ENCODE data around the gene GRB7.

Gene GRB7

GRCh38 chr17:39781031-39781860 is 43.5 kb downstream of the GRB7 start:
- H3K27ac Mint-ChIP-seq: peak overlapping the region; percentile 87
- no peaks in the 10 kb centered on the region for H3K9me3 Mint-ChIP-seq (ENCODE audit: low read depth)
- peaks cover 78% of the 10 kb centered on the region for H3K4me1 Mint-ChIP-seq (ENCODE audit: low read depth)
- H3K4me3 Mint-ChIP-seq: no peak overlapping the region
- peaks cover 29% of the 10 kb centered on the region for H3K36me3 Mint-ChIP-seq
- H3K27me3 Mint-ChIP-seq: no peaks in the 10 kb centered on the region

- H3K36me3 Mint-ChIP-seq: peaks cover 26% of the 10 kb centered on the region
- H3K27ac Mint-ChIP-seq: peak overlapping the region; percentile 84
- no peaks in the 10 kb centered on the region for H3K9me3 Mint-ChIP-seq (ENCODE audit: low read depth)
- no peaks in the 10 kb centered on the region for H3K27me3 Mint-ChIP-seq
- H3K4me3 Mint-ChIP-seq: no peak overlapping the region
- peaks cover 76% of the 10 kb centered on the region for H3K4me1 Mint-ChIP-seq (ENCODE audit: low read depth)
These were observed 44.1 kb downstream of the GRB7 start for GRCh38 chr17:39781861-39782213.

- Mint-ChIP-seq H3K9me3 (ENCODE audit: low read depth) (no peaks in the 10 kb centered on the region), H3K27ac (peak overlapping the region; percentile 84), H3K36me3 (peaks cover 31% of the 10 kb centered on the region), H3K4me3 (peak overlapping the region; percentile 40), H3K27me3 (no peaks in the 10 kb centered on the region), H3K4me1 (ENCODE audit: low read depth) (peaks cover 76% of the 10 kb centered on the region)
These were observed 44.7 kb downstream of the GRB7 start for GRCh38 chr17:39782481-39782880.

DNA sequence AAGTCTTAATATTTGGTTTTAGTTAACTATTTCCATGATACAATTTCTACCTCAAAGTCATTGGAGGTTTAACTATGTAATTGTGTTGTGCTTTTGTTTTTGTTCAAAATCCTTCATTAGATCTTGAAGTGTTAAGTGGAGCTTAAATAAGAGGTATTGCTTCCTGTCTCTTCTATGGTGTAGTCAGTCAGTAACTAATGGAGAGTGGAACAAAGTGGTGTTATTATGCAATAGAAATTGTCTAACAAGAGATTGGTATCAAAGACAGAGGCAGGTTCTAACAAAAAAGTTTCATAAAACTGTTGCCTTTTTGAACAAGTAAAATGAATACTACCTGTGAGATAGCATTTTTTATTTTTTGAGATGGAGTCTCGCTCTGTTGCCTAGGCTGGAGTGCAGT is 45.2 kb downstream of the GRB7 start:
- Mint-ChIP-seq H3K4me3 (peak overlapping the region; percentile 11), H3K36me3 (peaks cover 31% of the 10 kb centered on the region), H3K4me1 (ENCODE audit: low read depth) (peaks cover 76% of the 10 kb centered on the region), H3K9me3 (ENCODE audit: low read depth) (no peaks in the 10 kb centered on the region), H3K27me3 (no peaks in the 10 kb centered on the region), H3K27ac (peak overlapping the region; percentile 84)

DNA sequence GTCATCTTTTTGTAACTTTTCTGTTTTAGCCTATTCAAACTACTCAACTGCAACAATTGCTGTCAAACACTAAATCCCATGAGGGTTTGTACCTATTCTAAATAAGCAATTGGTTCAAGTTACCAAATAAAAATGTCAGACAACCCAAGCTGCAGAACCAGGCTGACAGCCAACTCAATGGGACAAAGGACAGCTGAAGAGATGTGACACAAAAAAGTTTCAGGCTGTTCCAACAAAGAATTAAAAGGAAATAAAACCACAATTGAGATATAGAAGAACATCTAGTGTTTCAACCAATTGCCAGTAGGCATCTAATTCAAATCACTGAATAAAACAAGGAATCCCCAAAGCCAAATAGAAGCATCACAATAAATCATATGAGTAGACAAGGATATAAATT is 49.3 kb downstream of the GRB7 start:
- Mint-ChIP-seq H3K4me1 (ENCODE audit: low read depth) (peaks cover 69% of the 10 kb centered on the region), H3K27ac (peak overlapping the region; percentile 74), H3K36me3 (peaks cover 44% of the 10 kb centered on the region), H3K27me3 (no peaks in the 10 kb centered on the region), H3K9me3 (ENCODE audit: low read depth) (no peaks in the 10 kb centered on the region), H3K4me3 (no peak overlapping the region)

GRCh38 chr17:39787743-39788484 is 50.2 kb downstream of the GRB7 start:
- Mint-ChIP-seq H3K4me3 (no peak overlapping the region), H3K9me3 (ENCODE audit: low read depth) (no peaks in the 10 kb centered on the region), H3K4me1 (ENCODE audit: low read depth) (peaks cover 69% of the 10 kb centered on the region), H3K36me3 (peaks cover 44% of the 10 kb centered on the region), H3K27ac (peak overlapping the region; percentile 74), H3K27me3 (no peaks in the 10 kb centered on the region)

GRCh38 chr17:39791111-39791992 is 53.6 kb downstream of the GRB7 start:
- no peaks in the 10 kb centered on the region for H3K9me3 Mint-ChIP-seq (ENCODE audit: low read depth)
- no peaks in the 10 kb centered on the region for H3K27me3 Mint-ChIP-seq
- peaks cover 39% of the 10 kb centered on the region for H3K36me3 Mint-ChIP-seq
- peak overlapping the region; percentile 96 for H3K27ac Mint-ChIP-seq
- peak overlapping the region; percentile 79 for H3K4me3 Mint-ChIP-seq
- H3K4me1 Mint-ChIP-seq (ENCODE audit: low read depth): peaks cover 74% of the 10 kb centered on the region

GRCh38 chr17:39792526-39793221 is 54.9 kb downstream of the GRB7 start:
- Mint-ChIP-seq H3K4me1 (ENCODE audit: low read depth) (peaks cover 69% of the 10 kb centered on the region), H3K9me3 (ENCODE audit: low read depth) (no peaks in the 10 kb centered on the region), H3K27ac (peak overlapping the region; percentile 94), H3K4me3 (peak overlapping the region; percentile 74), H3K27me3 (no peaks in the 10 kb centered on the region), H3K36me3 (peaks cover 35% of the 10 kb centered on the region)

DNA sequence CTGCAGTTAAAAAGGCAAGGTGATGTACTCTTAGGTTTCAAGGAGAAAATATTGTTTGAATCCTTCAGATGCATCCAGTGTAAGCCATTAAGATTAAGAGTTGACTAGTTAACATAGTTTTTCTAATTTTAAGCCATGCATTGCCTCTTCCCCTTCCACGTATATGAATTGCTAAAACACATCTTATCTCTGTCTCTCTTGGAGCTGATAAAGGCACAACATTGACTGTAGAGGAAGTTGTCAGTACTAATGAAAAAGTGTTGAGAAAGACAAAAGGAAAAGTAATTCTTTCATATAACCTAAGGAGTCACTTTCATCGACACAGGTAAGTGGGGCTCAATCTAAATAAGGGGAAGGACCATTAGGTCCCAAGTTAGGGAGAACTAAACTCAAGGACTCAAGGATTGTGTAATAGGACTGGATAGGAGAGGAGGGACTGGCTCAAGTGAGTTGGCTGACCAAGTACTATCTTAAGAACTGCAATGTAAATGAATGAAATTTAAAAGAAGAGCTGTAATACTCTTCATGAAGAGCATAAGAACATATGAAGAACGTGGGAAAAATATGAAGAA is 55.6 kb downstream of the GRB7 start:
- peaks cover 36% of the 10 kb centered on the region for H3K36me3 Mint-ChIP-seq
- H3K27me3 Mint-ChIP-seq: no peaks in the 10 kb centered on the region
- H3K4me1 Mint-ChIP-seq (ENCODE audit: low read depth): peaks cover 71% of the 10 kb centered on the region
- peak overlapping the region; percentile 94 for H3K27ac Mint-ChIP-seq
- no peaks in the 10 kb centered on the region for H3K9me3 Mint-ChIP-seq (ENCODE audit: low read depth)
- H3K4me3 Mint-ChIP-seq: peak overlapping the region; percentile 74

- Mint-ChIP-seq H3K27ac (peak overlapping the region; percentile 94), H3K27me3 (no peaks in the 10 kb centered on the region), H3K36me3 (peaks cover 37% of the 10 kb centered on the region), H3K4me1 (ENCODE audit: low read depth) (peaks cover 80% of the 10 kb centered on the region), H3K9me3 (ENCODE audit: low read depth) (no peaks in the 10 kb centered on the region), H3K4me3 (peak overlapping the region; percentile 58)
These were observed 56.7 kb downstream of the GRB7 start for GRCh38 chr17:39794249-39794970.

All from activated naive CD8-positive, alpha-beta T cell (primary cell).